ENCODE measurements around the gene CFB.
A peak's percentile ranks its signal among the peaks of the same experiment; 100 is the strongest.

GRCh38 chr6:31952140-31952805, 6.4 kb downstream of the CFB start:
- peak; percentile 42 for TF ChIP-seq CTCF (IDR thresholded peaks at IDR 0.05; ENCODE audit: low read length)
- no peak for TF ChIP-seq EZH2 (IDR thresholded peaks at IDR 0.05; ENCODE audit: borderline replicate concordance, low read length)
